ENCODE results near the gene CETN1.

DNA sequence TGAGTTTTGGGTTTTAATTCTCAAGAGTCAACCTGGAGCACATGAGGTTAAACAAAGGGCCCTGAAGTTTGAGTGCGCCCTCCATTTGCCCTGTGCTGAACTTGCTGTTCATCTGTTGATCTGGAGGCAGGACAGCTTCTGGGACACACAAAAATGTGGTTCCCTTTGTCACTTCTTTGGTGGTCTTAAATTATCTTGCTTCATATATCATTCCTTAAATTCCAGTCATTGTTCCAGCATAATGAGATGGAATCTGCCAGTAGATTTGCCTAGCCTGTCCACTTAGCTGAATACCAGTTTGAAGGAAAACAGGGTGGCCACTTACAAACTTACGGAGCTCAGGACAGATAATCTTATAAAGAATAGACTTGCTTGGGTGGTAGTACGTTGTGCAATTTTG lies 916 bp downstream of the CETN1 start:
- TF ChIP-seq, protein P1, sequence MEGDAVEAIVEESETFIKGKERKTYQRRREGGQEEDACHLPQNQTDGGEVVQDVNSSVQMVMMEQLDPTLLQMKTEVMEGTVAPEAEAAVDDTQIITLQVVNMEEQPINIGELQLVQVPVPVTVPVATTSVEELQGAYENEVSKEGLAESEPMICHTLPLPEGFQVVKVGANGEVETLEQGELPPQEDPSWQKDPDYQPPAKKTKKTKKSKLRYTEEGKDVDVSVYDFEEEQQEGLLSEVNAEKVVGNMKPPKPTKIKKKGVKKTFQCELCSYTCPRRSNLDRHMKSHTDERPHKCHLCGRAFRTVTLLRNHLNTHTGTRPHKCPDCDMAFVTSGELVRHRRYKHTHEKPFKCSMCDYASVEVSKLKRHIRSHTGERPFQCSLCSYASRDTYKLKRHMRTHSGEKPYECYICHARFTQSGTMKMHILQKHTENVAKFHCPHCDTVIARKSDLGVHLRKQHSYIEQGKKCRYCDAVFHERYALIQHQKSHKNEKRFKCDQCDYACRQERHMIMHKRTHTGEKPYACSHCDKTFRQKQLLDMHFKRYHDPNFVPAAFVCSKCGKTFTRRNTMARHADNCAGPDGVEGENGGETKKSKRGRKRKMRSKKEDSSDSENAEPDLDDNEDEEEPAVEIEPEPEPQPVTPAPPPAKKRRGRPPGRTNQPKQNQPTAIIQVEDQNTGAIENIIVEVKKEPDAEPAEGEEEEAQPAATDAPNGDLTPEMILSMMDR (IDR thresholded peaks at IDR 0.05; ENCODE audit: insufficient read depth, low read length): no peak
- no peak for TF ChIP-seq POLR2AphosphoS5 (IDR thresholded peaks at IDR 0.05; ENCODE audit: low read depth)
